Mononuclear cell (primary cell): Measurements from ENCODE around the gene PKIG. TPM values are rescaled to one million over a fixed set of nuclear protein-coding genes. Genes with fewer than 3 reads are reported as not detected.

ENCODE experiments used
- H3K27me3 ChIP-seq: 2 replicates; pipeline ENCODE4 v1.6.0; 2011; ENCODE audit warnings: low read length, control low read depth; ENCODE audit not compliant: insufficient read depth
- H3K4me1 ChIP-seq: 2 replicates; pipeline ENCODE4 v1.5.1; 2011; ENCODE audit warnings: mild to moderate bottlenecking, low read length, control low read depth; ENCODE audit not compliant: insufficient read depth
- H3K4me3 ChIP-seq: 2 replicates; pipeline ENCODE4 v1.5.1; 2011; ENCODE audit warnings: mild to moderate bottlenecking, low read length, moderate library complexity
- H3K9me3 ChIP-seq: 2 replicates; pipeline ENCODE4 v1.5.1; 2011; ENCODE audit warnings: low read depth, mild to moderate bottlenecking, control low read depth, low read length
- total RNA-seq: library from RNA; depleted of rRNA; stranded (reverse); fragments of >200 nt; gene quantifications from one replicate; pipeline ENCODE4 v1.2.3, GENCODE V29; 2012

PKIG gene
- total RNA-seq, 1 donor = 6.9 TPM

- H3K4me3 ChIP-seq = no peak overlapping the region
- H3K9me3 ChIP-seq = no peaks in the 10 kb centered on the region
- no peaks in the 10 kb centered on the region for H3K27me3 ChIP-seq
- H3K4me1 ChIP-seq = peaks cover 14% of the 10 kb centered on the region
These were observed 77.6 kb downstream of the PKIG start for GRCh38 chr20:44659931-44660330.

GRCh38 chr20:44660581-44660980, 78.2 kb downstream of the PKIG start:
- Histone ChIP-seq H3K27me3 (no peaks in the 10 kb centered on the region), H3K9me3 (no peaks in the 10 kb centered on the region), H3K4me3 (no peak overlapping the region), H3K4me1 (peaks cover 16% of the 10 kb centered on the region)

- Histone ChIP-seq H3K4me3 (no peak overlapping the region), H3K27me3 (no peaks in the 10 kb centered on the region), H3K4me1 (peaks cover 22% of the 10 kb centered on the region), H3K9me3 (no peaks in the 10 kb centered on the region)
These were observed 79.9 kb downstream of the PKIG start for GRCh38 chr20:44662261-44662660.

GRCh38 chr20:44664131-44664530, 81.8 kb downstream of the PKIG start:
- Histone ChIP-seq H3K27me3 (no peaks in the 10 kb centered on the region), H3K4me3 (no peak overlapping the region), H3K4me1 (peaks cover 22% of the 10 kb centered on the region), H3K9me3 (no peaks in the 10 kb centered on the region)

- H3K27me3 ChIP-seq = no peaks in the 10 kb centered on the region
- H3K4me3 ChIP-seq = no peak overlapping the region
- peaks cover 25% of the 10 kb centered on the region for H3K4me1 ChIP-seq
- H3K9me3 ChIP-seq = no peaks in the 10 kb centered on the region
These were observed 83.7 kb downstream of the PKIG start for GRCh38 chr20:44666066-44666465.

Other genes with a start within 250 kb of the PKIG start
- gene R3HDML, start 245.5 kb upstream of the PKIG start, total RNA-seq = not detected
- gene HNF4A, start 226.9 kb upstream of the PKIG start, total RNA-seq = not detected
- 4.7 TPM for gene TTPAL, start 106.7 kb upstream of the PKIG start, total RNA-seq
- 37.7 TPM for gene SERINC3, start 60.5 kb upstream of the PKIG start, total RNA-seq
- gene ADA, start 69.1 kb downstream of the PKIG start, total RNA-seq = 14.4 TPM
- gene CCN5, start 132.8 kb downstream of the PKIG start, total RNA-seq = not detected
- gene KCNK15, start 163.3 kb downstream of the PKIG start, total RNA-seq = under 0.01 TPM
- under 0.01 TPM for gene RIMS4, start 228.0 kb downstream of the PKIG start, total RNA-seq